ENCODE data around the gene IL1B. TPM values are rescaled to one million over a fixed set of nuclear protein-coding genes. Genes with fewer than 3 reads are reported as not detected.

The IL1B gene
- 1 to 10 TPM; 4.2 to 7.3 TPM for total RNA-seq
- long read RNA-seq, result 0 reads

DNA sequence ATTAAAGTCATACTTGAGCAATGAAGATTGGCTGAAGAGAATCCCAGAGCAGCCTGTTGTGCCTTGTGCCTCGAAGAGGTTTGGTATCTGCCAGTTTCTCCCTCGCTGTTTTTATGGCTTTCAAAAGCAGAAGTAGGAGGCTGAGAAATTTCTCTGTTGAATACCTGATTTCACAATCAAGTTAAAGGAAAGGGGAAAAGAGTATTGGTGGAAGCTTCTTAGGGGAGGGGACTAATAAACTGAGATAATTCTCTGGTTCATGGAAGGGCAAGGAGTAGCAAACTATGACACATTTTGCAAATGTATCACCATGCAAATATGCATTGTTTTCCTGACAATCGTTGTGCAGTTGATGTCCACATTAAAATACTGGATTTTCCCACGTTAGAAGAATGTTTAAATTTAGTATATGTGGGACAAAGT lies at the start of gene IL1B:
IL1B (minus strand) TSS at position 85 of the 423 bp plus-strand sequence. CDS start 550 bp downstream, outside the sequence.
- ATAC-seq (peak; percentile 11), DNase-seq (no peak)
- intact Hi-C loops (cut with DNase I, micrococcal nuclease), result no loop called here

DNA sequence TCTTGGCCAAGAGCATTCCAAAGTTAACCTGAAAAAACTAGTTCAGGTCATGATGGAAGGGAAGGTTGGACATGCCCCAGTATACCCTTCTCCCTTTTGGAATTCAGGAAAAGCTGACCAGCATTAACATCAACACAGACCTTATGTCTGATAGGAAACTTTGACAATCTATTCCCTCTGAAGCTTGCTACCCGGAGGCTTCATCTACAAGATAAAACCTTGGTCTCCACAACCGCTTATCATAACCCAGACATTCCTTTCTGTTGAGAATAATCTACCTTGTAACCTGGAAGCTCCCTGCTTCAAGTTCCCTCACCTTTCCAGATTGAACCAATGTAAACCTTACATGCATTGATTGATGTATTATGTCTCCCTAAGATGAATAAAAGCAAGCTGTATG lies 49.7 kb upstream of the IL1B start:
- DNase-seq (no peak), ATAC-seq (no peak)
- intact Hi-C loops (cut with DNase I, micrococcal nuclease), result no loop called here

DNA sequence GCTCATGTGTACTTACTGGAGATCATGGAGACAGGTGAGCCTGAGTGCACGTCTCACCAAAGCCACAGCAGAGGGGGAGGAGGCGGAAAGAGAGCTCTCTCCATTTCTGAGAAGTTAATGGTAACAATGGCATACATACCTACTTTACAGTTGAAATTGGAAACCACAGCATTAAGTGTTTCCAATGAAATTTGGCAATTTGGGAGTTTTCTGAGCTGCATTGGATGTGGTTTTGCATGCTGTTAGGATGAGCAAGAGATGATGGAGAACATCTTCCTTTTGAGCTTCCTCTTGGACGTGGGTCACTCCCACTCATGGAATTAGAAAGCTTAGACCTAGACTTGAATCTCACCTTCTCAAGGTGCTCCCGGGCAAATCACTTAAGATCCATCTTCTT lies 48.9 kb upstream of the IL1B start:
- DNase-seq, result no peak
- peak; percentile 34 for ATAC-seq
- intact Hi-C loops (cut with DNase I, micrococcal nuclease), result no loop called here

DNA sequence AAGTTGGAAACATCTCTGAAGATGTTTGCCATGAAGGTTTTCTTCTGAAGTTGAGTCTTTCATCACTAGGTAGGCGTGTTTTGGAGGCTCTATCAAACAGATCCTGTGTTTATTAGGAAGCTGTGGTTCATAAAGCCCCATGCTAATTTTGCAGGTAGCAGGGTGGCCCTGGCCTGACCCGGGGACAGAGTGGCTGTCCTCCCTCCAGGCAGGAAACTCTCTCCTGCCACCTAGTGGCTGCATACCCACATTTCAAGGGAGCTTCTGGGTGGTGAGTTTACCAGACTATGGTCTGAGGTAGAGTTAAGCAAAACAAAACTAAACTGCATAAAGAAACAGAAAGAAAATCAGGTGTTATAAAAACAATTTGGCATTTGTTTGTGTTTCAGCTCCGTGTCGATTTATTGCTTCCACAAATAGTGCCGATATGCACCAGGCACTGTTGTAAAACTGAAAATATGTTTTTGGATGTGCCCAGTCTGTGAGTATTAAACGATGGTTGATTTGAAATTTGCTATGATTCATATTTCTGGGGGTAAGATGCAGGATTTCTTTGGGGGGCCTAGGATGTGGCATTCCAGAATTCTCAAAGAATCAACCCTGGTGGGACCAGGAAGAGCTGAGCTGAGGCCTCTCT lies 48.4 kb upstream of the IL1B start:
- intact Hi-C loops (cut with DNase I, micrococcal nuclease), result no loop called here
- DNase-seq, result peak in 1 of 2 donors; percentile 72
- peak; percentile 93 for ATAC-seq

DNA sequence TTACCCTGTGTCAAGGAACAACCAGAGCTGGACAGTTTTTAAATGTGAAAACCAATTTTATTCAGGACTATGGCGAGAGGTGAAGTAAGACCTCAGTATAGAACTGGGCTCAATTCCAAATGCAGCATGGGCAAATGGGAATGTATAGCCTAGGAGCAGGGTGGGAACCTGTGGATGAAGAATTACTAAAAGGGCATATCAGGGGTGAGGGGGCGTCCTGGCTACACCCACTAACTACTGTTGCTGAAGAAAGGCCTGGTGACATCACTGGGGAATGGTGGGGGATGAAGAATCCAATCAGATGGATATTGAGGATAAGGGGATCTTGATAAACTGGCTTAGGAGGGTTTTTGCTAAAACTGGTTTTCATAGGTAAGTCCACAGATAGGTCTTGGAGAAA lies 47.1 kb upstream of the IL1B start:
- intact Hi-C loops (cut with DNase I, micrococcal nuclease), result no loop called here
- DNase-seq (no peak), ATAC-seq (no peak)

DNA sequence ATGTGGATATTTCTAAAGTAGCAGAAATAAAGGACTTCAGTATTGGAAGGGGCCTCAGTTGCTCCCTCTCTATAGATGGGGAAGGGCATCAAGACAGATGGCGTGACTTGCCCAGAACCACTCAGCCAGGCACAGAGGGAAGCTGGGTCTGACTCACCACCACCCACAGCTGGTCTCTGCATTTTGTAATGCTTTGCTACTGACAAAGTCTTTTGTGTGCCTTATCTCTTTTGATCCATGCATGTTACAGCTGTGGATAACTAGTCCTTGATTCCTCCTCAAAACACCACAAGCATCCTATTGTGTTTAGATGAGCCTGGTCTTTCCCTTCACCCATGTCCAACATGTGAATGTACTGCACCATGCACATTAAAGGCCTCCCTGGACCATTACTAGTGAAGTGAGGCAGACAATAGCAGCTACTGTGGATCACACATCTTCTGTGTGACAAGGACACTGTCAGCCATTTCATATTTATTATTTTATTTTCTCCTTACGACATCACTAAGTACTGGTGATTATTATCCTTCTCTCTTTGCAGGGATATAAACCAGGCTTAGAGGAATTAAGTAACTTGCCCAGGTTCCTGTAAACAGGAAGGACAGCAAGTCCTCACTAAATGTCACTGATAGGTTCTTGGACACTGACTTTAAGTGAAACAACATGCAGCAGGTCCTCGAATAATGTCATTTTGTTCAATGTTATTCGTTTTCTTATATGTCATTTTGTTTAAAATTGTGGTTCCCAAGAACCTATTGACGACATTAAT lies 44.8 kb upstream of the IL1B start:
- DNase-seq (no peak), ATAC-seq (no peak)
- intact Hi-C loops (cut with DNase I, micrococcal nuclease), result no loop called here

DNA sequence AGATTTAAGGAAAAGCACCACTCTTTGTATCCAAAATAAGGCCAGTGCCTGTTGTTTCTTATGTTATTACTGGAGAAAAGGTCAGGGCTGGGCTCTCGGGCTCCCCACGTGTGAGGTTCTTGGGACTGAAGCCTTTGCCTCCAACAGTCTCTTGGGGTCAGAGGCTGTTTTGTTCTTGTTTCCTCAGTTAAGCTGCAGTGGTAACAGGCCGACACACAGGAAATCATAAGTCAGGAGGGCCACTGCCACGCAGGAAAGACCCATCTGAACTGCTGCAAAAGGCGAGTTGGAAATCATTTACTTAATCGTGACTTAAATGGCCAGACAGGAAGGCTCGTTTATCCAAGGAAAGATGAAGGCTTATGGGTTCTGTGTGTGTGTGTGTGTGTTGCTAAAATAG lies 44.1 kb upstream of the IL1B start:
- DNase-seq (no peak), ATAC-seq (no peak)
- intact Hi-C loops (cut with DNase I, micrococcal nuclease), result no loop called here

DNA sequence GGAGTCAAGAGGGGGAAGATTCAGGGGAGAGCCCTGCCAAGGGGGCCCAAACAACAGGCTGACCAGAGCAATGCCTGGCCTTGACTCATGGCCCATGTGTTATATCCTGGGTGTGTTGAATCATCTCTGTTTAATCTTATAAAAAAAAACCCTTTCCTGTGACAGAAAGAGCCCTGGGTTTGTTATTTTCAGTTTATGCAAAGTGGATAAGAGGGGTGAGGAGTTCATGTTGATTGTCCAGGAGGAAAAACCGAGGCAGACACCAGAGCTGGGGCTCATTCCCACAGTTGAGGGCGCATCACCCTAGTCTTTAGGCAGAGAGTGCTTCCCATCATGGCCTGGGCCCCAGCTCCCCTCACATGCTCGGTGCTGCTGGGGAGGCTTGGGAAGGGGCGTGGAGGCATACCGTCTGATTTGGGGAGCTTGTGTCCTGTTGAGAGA lies 43.5 kb upstream of the IL1B start:
- DNase-seq (no peak), ATAC-seq (no peak)
- intact Hi-C loops (cut with DNase I, micrococcal nuclease), result no loop called here

DNA sequence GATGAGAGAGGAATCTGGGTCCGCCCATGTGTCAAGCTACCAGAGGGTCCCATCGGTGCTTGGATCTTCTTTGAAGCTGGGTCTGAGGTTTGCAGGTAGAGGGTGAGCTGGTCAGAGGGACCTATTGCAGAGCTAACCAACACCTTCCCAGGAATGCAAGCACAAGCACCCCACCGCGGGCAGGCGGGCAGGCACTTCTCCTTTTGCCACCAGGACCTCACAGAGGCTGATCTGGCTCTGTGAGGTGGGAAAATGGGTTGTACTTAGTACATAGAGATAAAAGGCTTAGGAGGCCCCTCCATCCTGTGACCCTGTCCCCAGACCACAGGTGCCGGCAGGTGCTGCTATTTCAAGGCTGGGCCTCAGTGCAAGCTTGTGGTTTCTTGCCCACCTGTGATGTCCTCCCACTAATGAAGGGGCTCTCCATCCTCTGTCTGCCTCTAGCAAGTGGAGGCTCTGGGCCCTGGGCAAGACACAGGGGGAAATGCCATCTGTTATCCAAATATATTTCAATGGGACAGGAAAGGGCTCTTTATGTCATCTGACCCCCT lies 43.0 kb upstream of the IL1B start:
- ATAC-seq (no peak), DNase-seq (no peak)
- intact Hi-C loops (cut with DNase I, micrococcal nuclease), result no loop called here

DNA sequence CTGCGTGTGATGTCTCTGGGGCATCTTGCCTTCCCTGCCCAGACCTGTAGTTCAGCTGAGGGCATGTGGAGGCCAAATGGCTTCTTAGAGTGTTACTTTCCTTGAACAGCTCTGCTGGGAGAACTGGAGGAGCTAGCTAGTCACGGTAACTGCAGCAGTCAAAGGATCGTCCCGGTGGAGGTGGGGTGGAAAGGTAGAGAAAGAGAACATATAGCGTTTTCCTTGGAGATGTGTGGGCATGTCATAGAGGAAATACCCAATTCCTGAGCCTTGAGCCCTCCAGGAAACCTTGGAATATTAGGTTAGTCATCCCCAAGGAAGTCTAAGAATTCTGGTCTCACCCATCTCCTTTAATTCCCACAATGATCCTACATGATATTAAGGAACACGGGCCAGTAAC lies 40.8 kb upstream of the IL1B start:
- intact Hi-C loops (cut with DNase I, micrococcal nuclease), result no loop called here
- ATAC-seq, result no peak
- DNase-seq, result no peak

DNA sequence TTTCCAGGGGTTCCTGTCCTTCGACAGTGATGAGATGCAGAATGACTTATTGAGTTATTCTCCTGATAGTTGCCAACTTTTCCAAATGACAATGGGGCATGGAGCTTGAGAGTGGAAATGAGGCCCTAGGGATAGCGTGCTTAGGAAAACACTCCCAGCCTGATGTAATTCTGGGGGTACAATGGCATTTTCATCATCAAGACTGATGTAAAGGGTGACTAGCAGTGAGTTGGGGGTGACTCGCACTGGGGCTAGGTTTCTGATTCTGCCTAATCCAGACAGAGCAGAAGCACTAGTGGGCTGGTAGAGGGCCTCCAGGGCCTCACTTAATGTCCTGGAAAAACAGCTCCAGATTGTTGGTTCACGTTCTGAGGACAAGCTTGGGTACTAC lies 40.4 kb upstream of the IL1B start:
- intact Hi-C loops (cut with DNase I, micrococcal nuclease), result no loop called here
- ATAC-seq (no peak), DNase-seq (no peak)

DNA sequence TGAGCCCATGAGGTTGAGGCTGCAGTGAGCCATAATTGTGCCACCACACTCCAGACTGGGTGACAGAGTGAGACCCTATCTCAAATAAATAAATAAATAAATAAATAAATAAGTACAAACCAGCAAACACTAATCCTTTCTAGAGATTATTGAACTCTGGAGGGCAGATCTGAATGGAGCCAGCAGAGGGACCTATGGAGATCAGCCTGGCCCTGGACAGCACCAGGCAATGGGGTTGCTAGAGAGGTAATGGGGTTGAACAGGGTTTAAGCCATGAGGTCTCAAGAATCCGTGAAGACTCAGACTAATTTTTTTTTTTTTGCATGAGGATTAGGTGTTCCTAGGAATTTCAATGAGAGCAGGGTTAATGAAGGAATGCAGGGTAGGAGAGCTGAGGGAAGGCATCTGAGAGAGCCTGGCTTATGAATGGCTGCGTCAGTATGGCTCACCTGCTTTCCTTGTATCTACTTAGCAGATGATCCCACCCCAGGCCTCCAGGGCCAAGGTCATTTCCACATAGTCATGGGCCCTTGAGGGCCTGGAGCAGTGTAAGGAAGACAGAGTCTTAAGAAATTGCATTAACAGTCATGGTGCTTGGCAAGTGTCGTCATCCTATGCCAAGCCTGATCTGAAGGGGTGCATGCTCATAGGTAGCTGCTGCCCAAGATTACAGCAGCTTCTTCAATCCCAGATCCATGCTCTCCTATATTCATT lies 39.8 kb upstream of the IL1B start:
- intact Hi-C loops (cut with DNase I, micrococcal nuclease), result no loop called here
- DNase-seq (no peak), ATAC-seq (no peak)

DNA sequence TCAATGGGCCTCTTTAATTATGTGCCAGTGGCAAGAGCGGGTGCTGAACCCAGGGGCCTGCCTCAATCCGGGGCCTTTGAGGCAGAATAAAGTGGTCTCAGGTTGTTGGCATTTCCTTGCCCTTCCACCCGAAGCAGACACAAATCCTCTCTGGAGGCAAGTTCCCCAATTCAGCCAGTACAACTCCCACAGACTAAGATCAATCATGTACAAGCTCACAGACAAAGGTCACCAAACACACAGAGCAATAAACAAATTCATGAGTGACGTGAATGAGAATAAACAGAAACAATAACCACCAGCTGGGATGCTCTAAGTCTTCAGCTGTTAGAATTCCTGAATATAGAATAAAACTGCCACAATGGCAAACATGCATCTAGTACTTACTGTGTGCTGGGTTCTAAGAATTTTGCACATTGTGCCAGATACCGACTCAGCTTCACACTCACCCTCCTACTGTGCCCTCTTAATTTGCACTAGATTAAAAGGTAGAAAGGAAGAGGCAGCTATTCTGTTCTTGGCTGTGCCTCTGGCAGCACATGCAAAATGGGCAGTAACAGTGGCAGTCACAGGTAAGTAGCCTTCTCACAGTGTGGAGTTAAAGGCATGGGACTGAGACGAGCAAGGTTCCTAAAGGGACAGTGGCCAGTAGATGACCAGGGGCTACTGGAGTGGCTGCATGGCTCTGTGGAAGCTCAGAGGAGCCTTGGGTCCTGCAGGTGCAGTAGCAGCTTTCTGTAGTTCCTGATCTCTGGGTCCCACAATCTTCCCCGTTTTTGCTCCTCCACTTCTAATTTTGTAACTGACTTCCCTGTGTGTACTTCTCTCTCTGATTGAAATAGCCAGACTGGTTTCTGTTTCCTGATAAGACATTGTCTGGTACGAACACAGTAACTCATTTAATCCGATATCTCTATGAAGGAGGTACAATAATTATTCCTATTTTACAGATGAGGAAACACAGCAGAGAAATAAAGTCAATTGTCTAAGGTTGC lies 34.6 kb upstream of the IL1B start:
- DNase-seq (no peak), ATAC-seq (peak; percentile 35)
- intact Hi-C loops (cut with DNase I, micrococcal nuclease), result no loop called here

DNA sequence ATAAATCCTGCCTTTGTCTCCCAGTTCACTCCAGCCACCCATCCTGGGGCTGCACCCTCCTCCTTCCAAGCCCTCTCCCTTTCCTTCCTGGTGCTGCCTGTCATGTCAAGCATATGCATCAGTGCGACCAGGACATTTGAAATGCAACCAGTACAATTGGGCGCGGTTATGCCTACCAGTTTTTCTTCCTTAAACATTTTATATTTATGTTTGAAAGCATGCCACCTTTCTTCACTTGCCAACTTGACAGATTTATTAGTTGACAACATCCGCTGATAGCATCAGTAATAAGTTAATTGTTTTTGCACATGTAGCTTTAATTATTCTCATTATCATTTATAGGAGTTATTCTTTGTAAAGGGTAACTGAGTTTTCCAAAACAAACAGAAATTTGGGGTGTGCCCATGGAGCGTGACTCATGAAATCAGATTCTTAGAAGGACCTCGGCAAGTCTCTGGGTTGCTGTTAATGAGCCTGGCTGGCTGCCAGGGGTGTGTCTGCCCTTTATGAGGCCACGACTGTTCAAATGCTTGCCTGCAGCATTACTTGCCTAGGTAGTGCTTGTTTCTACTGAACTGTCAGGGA lies 32.8 kb upstream of the IL1B start:
- intact Hi-C loops (cut with DNase I, micrococcal nuclease), result no loop called here
- DNase-seq (peak; percentile 96 to 99), ATAC-seq (peak; percentile 77)

DNA sequence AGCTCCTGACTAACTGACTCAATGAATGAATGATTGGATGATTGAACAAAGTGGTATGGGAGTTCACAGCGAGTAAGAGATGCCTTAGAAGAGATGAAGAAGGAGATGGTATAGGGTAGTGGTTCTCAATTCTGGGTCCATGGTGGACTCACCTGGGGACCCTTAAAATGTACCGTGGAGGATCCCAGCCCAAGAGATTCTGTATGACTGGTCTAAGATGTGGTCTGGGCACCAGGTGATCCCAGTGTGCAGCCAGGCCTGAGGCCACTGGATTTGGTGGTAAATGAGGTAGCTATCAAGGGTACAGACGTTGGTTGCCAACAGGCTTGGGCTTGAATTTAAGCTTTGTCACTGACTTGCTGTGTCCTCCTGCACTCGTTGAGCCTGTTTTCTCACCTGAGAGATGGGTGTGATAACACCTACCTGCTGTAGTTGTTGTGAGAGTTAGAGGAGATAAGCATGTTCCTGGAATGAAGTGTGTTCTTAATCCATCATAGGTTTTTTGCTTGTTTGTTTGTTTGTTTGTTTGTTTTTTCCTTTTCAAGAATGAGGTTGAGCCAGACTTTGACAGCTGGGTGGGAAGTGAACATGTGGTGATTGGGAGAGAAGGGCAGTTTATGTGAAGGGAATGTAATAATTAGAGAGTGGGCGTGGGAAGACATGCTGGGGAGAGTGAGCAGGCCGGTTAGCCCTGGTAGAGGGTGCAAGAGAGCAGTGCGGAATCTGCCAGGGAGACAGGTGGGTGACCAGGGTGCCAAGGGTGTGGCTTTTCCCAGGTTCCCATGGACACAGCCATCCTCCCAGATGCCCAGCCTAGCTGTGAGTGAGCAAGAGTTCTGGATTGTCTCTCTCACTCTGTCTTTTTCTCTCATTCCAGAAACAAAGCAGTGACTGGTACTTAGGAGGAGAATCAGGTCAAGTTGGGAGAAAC lies 31.4 kb upstream of the IL1B start:
- intact Hi-C loops (cut with DNase I, micrococcal nuclease), result no loop called here
- ATAC-seq (peak; percentile 23), DNase-seq (peak; percentile 47 to 58)

DNA sequence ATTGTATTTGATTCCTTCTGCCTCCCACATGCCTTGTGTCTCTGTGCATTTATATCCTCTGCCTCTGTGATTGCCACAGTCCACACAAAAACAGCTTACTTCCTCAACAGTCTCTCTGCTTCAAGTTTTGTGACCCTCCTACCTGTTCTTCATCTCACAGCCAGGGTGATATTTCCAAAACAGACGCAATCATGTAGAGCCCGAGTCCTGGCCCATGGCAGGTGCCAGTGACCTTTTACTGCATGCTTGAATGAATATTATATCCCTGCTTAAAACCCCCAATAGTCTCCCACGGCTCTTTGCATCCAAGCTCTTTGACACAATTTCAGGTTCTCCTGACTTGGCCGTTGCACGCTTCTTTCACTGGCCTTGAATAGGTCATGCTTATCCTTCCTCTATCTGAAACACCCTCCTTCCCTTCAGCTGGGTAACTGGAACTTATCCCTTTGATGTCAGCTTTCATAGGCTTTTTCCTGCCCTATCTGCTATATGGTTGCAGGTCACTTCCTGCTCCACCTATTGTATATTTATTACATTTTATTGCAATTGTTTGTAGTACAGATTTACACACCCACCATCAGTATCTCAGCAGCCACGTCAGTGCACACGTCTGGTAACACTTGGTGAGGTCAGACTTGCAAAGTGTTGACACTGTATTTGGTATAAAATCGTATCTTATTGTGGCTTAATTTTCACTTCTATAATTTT lies 29.7 kb upstream of the IL1B start:
- intact Hi-C loops (cut with DNase I, micrococcal nuclease), result no loop called here
- DNase-seq, result peak; percentile 33 to 69
- peak; percentile 71 for ATAC-seq

DNA sequence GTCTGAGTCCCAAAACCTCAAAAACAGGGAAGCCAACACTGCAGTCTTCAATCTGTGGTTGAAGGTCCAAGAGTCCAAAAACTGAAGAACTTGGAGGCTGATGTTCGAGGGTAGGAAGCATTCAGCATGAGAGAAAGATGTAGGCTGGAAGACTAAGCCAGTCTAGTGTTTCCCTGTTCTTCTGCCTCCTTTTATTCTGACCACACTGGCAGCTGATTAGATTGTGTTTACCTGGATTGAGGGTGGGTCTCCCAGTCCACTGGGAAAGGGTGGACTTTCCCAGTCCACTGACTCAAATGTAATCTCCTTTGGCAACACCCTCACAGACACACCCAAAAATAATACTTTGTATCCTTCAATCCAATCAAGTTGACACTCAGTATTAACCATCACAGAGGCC lies 27.5 kb upstream of the IL1B start:
- ATAC-seq (no peak), DNase-seq (no peak)
- intact Hi-C loops (cut with DNase I, micrococcal nuclease), result no loop called here
